Endothelial cell (in vitro differentiated cells): ENCODE data around the gene CCDC24. TPM values are rescaled to one million over a fixed set of nuclear protein-coding genes. Genes with fewer than 3 reads are reported as not detected.

Experiments
- DNase-seq: peaks from one replicate; pipeline ENCODE4 v3.0.0; 2021; ENCODE audit warnings: low spot score
- H3K27ac Mint-ChIP-seq: one replicate; pipeline ENCODE4 v1.8.0; 2021; ENCODE audit warnings: mixed read lengths, inconsistent platforms; ENCODE audit not compliant: unreplicated experiment
- H3K27me3 Mint-ChIP-seq: one replicate; pipeline ENCODE4 v1.8.0; 2021; ENCODE audit warnings: mild to moderate bottlenecking, moderate library complexity, mixed read lengths, inconsistent platforms; ENCODE audit not compliant: unreplicated experiment
- H3K36me3 Mint-ChIP-seq: one replicate; pipeline ENCODE4 v1.8.0; 2021; ENCODE audit warnings: mild to moderate bottlenecking, low read depth, mixed read lengths, inconsistent platforms; ENCODE audit not compliant: unreplicated experiment
- H3K4me1 Mint-ChIP-seq: one replicate; pipeline ENCODE4 v1.8.0; 2021; ENCODE audit warnings: mild to moderate bottlenecking, mixed read lengths, inconsistent platforms; ENCODE audit not compliant: unreplicated experiment
- H3K4me3 Mint-ChIP-seq: one replicate; pipeline ENCODE4 v1.8.0; 2021; ENCODE audit warnings: mild to moderate bottlenecking, mixed read lengths, inconsistent platforms; ENCODE audit not compliant: unreplicated experiment
- H3K9me3 Mint-ChIP-seq: one replicate; pipeline ENCODE4 v1.8.0; 2021; ENCODE audit warnings: mixed read lengths, inconsistent platforms; ENCODE audit not compliant: unreplicated experiment
- CTCF ChIP-seq: fragments of 200-600 bp; sonication (generic); IDR thresholded peaks from one replicate; pipeline ENCODE4 v1.5.0; 2021; ENCODE audit warnings: antibody characterized with exemption; ENCODE audit not compliant: unreplicated experiment
- total RNA-seq: library from RNA; stranded (reverse); fragmentation: NEBNext Ultra II Directional; extraction: Animal tissue kit (Norgen Biotek cat#: 25700); gene quantifications from one replicate; pipeline ENCODE4 v1.2.1, GENCODE V29; 2021; ENCODE audit not compliant: unreplicated experiment

Gene CCDC24
- total RNA-seq, 1 donor from 2014 or later, result 4.2 TPM

DNA sequence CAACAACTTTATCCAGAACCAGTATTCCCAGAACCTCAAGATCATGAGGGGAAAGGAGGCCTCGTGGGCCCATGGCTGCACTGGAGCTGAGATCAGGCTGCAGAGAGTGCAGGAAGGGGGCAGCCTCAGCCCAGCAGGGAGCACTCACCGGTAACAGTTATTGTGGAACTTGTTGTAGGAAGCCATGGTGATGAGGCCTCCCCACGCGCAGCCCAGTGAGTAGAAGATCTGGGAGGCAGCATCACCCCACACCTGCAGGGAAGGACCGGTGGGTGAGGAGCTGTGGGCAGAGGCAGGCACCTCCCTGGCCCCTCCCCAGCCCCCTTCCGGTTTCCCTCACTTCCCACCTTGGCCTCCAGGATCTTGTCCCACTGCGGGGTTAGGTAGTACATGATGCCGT, 10.8 kb downstream of the CCDC24 start:
- Mint-ChIP-seq H3K4me3 (no peak overlapping the region), H3K27ac (no peak overlapping the region), H3K36me3 (no peaks in the 10 kb centered on the region), H3K27me3 (peaks cover 7% of the 10 kb centered on the region), H3K4me1 (no peaks in the 10 kb centered on the region), H3K9me3 (no peaks in the 10 kb centered on the region)
- DNase-seq, result no peak
- no peak for TF ChIP-seq CTCF

- no peak overlapping the region for H3K4me3 Mint-ChIP-seq
- no peak for DNase-seq
- H3K27ac Mint-ChIP-seq, result no peak overlapping the region
- peaks cover 7% of the 10 kb centered on the region for H3K27me3 Mint-ChIP-seq
- no peaks in the 10 kb centered on the region for H3K36me3 Mint-ChIP-seq
- TF ChIP-seq CTCF, result peak; percentile 57
- no peaks in the 10 kb centered on the region for H3K9me3 Mint-ChIP-seq
- no peaks in the 10 kb centered on the region for H3K4me1 Mint-ChIP-seq
Measured at GRCh38 chr1:44002606-44003157, 11.3 kb downstream of the CCDC24 start.

DNA sequence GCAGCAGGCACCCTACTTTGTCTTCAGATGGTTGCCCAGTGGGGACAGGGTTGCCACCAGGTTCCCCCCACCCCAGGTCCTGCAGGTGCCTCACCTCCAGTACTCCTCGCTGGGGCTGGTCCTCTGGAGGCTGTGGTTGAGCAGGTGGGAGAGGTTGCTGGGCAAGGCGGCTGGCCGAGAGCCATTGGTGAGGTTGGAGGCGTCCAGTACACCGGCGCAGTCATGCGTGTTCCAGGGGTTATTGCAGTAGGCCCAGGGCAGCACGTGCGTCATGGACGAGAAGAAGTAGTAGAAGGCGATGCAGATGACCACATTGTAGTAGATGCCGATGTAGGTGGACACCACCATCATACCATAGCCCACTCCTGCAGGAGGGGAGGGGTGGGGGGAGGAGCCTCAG, 16.9 kb downstream of the CCDC24 start:
- no peaks in the 10 kb centered on the region for H3K36me3 Mint-ChIP-seq

GRCh38 chr1:44010935-44011471, 19.6 kb downstream of the CCDC24 start:
- Mint-ChIP-seq H3K4me3 (no peak overlapping the region), H3K27ac (no peak overlapping the region), H3K36me3 (no peaks in the 10 kb centered on the region), H3K27me3 (peaks cover 9% of the 10 kb centered on the region), H3K4me1 (no peaks in the 10 kb centered on the region), H3K9me3 (no peaks in the 10 kb centered on the region)
- DNase-seq, result no peak
- no peak for TF ChIP-seq CTCF

More for the DNA sequence above, 16.9 kb downstream of the CCDC24 start:
- peaks cover 6% of the 10 kb centered on the region for H3K27me3 Mint-ChIP-seq
- DNase-seq, result no peak
- no peaks in the 10 kb centered on the region for H3K4me1 Mint-ChIP-seq
- no peak for TF ChIP-seq CTCF
- H3K27ac Mint-ChIP-seq, result no peak overlapping the region
- H3K9me3 Mint-ChIP-seq, result no peaks in the 10 kb centered on the region
- H3K4me3 Mint-ChIP-seq, result no peak overlapping the region

DNA sequence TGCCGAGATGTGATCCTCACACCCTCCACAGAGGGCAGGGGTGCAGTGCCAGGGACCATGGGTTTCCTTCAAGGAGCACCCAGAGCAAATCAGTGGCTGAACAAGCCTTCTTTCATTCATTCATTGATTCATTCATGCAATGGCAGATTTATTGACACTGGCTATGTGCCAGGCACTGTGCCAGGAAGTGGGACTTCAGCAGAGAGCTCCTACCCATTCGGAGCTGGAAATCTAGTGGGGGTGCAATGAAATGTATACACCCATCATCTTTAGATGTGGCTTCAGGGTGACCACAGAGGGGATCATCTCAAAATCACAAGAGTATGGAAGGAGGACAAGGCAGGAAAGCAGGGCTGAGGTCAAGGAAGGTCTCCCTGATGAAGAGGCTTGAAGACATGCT, 21.0 kb downstream of the CCDC24 start:
- Mint-ChIP-seq H3K4me3 (no peak overlapping the region), H3K27ac (no peak overlapping the region), H3K36me3 (no peaks in the 10 kb centered on the region), H3K9me3 (no peaks in the 10 kb centered on the region), H3K4me1 (no peaks in the 10 kb centered on the region), H3K27me3 (peaks cover 5% of the 10 kb centered on the region)
- no peak for DNase-seq
- TF ChIP-seq CTCF, result no peak
